Right kidney (tissue), 1 donor: Measurements from ENCODE around the gene ACTRT3.
"Not testable (repeated sequence)": the region's sequence is repeated elsewhere in the genome, so short reads cannot be mapped to it uniquely, and the experiment has no call there.

Source experiments
- DNase-seq: peaks from one replicate; pipeline ENCODE4 v3.0.0-alpha.2; 2016

The ACTRT3 gene

DNA sequence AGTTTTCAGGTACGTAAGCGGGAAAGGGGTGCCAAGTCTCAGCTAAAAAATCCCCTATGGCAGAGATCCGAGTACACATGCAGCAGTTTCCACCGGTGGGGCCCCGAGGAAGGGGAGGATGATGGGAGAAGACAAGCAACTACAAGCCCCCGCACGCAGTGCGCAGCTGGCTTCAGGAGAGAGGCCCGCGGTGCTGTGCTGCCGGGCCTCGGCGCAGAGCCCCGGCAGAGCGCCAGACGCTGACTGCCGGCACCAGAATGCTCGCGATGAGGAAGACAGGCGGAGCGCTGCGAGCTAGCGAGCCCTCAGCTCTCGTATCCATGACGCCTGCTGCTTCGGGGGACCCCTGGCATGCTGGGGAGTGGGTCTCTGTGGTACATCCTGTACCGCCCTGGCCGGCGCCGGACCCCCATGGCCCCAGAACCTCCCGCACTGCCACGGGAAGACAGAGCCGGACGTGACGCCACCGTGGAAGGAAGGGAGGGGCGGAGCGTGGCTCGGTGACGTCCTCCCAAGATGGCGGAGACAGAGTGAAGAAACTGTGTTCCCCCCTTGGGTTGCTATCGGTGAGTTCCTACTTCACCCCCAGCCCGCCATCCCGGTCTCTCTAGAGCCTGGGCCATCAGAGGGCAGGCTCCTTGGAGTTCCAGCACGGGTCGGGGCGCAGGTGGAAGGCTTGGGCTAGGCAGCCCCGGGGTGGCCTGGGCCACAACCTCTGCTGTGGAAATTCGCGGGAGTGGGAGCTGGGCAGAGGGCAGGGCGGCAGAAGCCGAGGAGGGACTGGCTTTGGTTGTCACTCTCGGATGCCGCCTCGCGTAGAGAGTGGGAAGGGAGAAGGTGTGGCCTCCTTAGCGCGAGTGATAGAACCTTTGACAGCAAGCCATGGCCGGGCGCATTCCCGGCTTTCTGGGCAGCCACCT, 3.8 kb upstream of the ACTRT3 start, which contains the start of gene MYNN:
MYNN (plus strand) TSS at position 500 of the 920 bp plus-strand sequence. CDS start 900 bp downstream, outside the sequence.
- peak; percentile 97 for DNase-seq

DNA sequence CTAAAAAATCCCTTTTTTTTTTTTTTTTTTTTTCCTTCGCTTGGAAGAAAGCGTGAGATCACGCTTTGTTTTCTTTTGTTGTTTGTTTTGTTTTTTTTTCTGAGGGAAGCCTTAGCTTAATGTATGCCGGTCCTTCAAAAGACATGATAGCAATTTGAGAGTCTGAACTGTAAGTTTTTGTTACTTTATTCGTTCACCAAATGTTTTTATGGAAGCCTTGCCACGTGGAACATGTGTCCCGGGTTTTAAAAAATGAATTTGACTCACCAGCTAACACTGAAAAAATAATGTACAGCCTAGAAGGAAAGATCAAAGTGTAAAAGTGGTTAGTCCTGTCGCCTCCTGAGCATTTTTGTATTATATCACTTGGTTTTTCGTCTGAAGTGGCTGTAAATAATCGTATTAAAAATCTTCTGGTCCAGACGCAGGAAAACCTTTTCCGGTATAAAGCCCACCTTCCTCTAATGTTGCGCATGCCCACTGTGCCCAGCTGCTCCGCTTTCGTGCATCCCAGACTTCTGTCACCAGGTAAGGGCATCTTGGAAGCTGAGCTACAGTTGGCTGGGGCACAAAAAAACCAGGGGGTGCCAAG, 3.0 kb upstream of the ACTRT3 start:
- peak; percentile 85 for DNase-seq

DNA sequence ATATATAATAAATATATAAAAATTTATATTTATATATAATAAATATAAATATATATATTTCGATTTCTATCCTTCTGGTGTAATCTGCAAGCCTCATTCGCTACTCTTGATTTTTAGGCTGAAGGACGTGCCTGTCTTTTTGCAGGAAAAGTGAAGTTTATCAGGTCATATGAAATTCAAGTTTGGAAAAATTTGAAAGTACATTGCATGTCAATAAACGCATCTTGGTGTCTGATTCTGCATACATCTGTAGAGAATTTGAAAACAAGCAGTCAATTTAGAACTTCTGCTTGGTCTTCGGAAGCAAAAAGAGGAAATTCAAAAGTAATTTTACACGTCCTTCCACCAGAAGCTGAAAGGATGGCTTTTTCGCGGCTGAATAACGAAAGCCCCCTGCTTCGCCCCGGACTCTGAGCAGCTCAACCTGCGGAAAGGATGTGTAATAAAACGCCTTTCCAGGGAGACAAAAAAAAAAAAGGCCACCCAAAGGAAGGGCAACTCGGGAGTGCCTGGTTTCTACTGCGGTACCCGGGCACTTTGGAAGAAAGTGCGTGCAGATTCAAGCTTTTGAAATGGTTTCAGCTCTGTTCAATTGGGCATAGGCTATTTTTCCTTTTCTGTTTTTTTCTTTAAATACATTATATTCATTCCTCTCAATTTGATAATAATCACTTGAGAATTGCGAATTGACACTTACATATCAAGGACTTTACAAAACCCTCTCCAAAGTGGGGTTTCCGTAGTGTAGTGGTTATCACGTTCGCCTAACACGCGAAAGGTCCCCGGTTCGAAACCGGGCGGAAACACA, 2.3 kb upstream of the ACTRT3 start:
- DNase-seq = peak; percentile 85

DNA sequence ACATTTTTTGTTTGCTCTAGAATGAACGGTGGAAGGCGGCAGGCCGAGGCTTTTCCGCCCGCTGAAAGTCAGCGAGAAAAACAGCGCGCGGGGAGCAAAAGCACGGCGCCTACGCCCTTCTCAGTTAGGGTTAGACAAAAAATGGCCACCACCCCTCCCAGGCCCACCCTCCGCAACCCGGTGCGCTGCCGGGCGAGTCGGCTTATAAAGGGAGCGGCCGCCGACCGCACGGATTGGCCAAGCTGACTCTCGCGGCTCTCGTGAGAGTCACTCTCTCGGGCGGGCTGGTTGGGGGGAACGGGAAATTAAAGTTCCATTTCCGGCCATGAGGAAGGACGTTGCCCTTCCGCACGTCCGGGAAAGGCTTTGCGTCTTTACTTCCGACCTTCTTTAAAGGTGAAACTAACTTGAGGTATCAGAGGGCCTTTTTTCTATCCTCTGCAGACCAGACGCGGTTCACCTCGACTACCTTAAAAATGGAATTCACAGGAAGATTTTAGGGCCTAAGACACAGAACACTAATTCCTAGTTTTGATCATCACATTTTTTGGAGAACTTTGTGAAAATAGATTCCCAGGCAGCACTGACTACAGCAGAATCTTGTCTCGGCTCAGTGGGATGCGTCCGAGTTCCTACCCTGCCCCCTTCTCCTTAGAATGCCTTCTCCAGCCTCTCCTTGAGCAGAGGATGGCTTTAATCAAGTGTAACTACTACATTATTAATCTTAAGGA, 4.3 kb downstream of the ACTRT3 start, which contains the start of gene TERC:
TERC (minus strand) TSS at position 179 of the 731 bp plus-strand sequence.
- no peak for DNase-seq

DNA sequence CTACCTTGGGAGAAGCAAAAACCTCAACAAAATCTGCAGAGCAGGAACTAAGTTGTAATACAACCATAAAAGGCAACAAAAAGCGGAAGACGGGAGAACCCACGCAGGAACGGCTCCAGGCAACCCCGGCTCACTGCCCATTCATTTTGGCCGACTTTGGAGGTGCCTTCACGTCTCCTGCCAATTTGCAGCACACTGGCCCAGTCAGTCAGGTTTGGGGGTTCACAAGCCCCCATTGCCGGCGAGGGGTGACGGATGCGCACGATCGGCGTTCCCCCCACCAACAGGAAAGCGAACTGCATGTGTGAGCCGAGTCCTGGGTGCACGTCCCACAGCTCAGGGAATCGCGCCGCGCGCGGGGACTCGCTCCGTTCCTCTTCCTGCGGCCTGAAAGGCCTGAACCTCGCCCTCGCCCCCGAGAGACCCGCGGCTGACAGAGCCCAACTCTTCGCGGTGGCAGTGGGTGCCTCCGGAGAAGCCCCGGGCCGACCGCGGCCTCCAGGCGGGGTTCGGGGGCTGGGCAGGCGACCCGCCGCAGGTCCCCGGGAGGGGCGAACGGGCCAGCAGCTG, 5.0 kb downstream of the ACTRT3 start:
- peak; percentile 94 for DNase-seq

DNA sequence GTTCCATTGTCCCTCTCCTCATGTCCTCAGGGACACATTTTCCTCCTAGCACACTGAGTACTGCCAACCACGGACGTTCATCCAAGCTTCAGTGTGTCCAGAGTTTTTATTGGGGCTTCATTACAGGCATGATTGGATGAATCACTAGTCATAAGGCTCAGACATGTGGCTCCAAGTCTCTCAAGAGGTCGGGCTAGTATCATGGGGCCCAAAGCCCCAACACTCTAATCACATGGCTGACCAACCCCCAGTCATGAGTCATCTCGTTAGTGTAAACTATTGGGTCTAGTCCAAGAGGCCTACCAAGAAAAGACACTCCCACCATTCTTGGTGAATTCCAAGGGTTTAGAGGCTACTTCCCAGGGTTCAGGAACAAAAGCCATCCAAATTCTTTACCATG, 8.9 kb downstream of the ACTRT3 start:
- DNase-seq = no peak

DNA sequence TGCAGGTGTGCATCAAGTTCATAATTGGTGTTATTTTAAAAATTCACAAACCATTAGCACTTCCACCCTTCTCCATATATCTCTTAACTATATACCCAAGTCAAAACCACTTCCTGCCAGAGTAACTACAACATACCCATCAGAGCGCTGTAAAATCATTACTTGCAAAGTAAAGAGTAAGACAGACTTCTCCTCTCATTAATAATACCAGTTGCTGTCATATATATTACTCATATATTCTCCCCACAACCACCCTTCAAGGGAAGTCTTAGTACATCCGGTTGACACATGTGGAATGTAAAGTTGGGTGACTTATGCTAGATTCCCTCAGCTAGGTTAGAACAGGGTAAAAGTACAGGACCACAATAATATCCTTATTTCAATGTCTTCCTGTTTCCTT, 10.1 kb downstream of the ACTRT3 start:
- no peak for DNase-seq

DNA sequence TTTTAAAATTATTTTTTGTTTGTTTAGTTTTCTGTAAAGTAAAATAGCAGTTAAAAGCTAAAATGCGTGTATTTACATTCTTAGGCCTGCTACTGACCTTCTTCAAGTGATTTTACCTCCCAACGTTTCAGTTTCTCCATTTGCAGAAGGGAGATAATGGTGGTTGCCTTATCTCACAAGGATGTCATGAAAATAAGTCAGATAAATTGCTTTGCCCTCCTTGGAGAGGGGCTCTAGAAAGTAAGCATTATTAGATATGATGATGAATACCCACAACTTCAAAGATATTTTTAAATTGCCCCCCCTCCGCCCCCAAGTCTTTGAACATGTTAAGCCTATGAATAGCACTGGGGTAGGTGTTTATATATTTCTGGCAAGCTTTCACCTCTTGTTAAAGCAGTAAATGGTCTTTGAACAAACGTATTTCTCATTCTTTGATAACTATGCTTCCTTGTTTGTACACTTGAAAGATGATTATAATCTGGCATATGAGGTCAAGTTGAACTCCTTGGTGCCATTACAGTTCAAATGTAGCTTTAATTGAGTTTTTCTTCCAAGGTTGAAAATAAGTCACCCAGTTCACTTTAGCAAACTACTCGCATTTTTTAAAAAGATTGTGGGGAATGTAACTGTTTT, 10.9 kb downstream of the ACTRT3 start:
- no peak for DNase-seq

DNA sequence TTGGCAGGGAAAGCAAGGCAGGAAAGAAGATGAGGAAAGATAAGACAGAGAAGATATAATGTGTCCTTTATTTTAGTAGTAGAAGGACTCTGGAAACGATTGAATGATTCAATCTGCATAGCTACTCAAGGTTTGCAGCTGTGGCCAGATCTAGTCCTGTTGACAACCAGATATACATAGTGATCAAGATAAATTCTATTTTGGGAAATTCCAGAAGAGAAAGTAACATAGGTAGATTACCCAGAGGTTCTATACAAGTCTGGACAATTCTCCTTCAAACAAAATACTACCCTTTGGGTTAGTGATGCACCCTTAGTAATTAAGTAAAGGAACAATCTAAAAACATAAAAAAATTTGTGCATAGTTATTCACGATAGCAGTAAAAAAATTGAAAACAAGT, 13.9 kb downstream of the ACTRT3 start:
- no peak for DNase-seq

DNA sequence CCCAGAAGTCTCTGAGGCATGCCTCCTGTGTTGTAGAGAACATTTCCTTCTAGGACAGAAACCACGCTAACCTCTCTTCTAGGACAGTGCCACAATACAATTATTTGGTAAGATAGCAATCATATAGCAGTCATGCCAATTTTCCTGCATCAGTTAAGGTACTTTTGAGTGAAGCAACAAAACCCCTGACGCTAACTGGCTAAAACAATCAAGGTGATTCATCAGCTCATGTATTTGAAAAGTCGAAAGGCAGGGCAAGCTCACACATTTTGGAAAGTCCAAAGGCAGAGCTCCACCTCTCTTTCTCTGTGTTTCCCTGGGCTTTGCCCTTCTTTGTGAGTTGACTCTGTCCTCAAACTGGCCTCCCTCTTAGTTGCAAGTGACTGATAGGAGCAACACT, 14.7 kb downstream of the ACTRT3 start:
- DNase-seq = no peak

DNA sequence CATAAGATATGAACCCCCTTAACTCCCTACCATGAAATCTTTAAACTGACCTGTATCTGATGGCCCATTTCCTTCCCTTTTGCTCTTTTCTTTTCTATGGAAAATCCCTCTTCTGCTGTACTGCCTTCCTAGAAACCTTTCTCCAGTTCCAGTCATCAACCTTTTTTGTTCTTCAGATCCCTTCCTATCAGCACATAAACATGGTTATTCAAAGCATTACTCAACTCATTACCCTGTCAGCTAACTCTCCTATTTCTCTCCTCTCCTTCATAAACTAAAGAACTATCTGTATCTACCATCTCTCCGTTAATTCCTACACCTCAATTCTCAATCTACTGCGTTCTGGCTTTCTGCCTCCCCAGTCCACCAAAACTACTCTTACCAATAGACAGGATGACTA, 17.5 kb downstream of the ACTRT3 start:
- no peak for DNase-seq

DNA sequence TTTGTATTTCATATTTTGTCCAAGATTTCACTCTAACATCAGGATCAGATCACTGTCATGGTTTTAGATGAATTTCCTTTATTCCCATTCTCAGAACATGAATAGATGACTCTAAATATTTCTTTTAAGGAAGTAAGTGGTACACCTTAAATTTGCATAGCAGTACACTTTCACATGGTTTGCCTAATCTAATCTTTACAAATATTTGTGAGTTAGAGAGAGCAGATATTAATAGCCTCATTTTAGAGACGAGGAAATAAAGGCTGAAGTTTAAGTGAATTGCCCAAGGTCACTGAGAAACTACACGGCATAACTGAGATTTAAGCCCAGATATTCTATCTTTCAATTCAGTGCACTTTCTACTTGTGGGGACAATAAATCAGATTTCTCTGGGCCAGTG, 18.7 kb downstream of the ACTRT3 start:
- no peak for DNase-seq

DNA sequence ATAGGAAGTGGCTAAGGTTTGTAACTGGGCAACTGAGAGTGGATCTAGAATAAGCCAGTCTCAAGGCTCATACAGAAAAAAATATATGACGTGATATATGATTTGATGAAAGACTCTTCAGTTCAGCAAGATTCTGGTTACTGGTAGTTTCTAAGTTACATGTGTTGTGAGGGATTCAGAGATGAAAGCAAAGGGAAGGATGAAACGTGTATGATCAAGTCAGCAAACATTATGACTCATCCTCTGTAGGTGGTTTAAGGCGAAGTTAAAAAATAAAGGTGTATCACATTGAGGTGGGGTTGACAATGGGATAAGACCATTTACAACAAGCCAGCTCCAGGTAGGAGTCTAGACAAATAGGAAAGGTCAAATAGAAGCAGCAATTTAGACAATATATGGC, 20.7 kb downstream of the ACTRT3 start:
- DNase-seq = no peak

DNA sequence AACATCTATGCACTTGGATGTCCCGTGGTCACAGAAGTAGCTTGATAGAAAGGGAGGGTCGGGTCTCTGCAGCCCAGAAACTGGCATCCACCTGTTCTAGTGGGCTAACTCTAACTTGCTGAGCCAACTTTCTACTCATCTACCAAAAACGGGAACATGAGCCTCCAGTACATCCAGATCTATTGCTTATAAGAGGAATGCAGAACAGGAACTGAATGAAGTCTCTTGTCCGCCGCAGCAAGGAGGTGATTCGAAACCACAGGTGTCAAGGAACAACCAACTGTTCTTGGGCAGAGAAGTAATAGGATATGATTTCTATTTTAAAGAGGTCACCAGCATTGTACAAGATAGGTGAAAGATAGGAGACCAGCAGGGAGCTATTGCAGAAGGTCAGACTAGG, 22.4 kb downstream of the ACTRT3 start:
- no peak for DNase-seq

DNA sequence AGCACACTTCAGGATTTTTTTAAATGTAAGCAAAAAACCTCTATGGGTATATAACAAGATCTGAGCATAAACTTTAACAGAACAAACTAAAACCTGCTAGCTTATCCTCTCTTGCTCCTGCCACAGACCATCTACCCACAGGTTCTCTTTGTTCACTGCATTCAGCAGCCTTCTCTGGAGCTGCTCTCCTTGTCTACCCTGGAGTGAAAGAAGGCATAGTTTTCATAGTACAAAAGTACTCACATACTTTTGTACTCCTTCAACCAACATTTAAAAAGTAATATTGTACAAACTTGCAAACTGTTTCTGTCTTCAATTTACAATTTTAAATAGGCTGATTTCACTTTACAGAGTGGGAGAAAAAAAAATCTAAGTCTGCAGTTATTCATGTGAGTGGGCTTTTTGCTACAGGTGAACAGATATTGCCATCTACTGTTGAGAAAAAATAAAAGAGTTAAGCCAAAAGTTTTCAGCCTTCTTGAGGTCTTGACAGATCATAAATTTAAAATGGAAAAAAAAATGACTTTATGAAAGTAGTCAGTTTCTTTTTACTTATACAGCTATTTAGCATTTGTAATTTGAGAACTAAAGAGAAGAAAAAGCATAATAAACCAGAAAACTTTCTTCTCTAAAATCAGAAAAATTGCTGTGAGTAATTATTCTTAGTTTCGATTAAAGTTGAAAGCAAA, 24.9 kb downstream of the ACTRT3 start:
- peak; percentile 30 for DNase-seq

DNA sequence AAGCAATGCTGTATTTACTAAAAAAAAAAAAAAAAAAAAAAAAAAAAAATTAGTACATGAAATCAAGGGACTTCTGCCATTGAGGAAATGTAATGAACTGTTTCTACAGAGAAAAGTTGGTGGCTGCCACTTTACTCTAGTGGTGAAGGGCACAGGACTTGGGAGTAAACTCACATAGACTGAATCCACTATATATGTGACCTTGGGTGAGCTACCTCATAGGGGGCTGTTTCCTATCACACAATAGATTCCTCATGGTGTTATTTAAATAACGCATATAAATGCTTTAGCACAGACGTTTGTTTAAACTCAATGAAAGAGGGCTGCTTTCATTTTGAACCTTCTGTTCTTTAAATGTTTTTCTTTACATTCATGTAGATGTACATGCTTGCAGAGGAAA, 30.3 kb downstream of the ACTRT3 start:
- no peak for DNase-seq

DNA sequence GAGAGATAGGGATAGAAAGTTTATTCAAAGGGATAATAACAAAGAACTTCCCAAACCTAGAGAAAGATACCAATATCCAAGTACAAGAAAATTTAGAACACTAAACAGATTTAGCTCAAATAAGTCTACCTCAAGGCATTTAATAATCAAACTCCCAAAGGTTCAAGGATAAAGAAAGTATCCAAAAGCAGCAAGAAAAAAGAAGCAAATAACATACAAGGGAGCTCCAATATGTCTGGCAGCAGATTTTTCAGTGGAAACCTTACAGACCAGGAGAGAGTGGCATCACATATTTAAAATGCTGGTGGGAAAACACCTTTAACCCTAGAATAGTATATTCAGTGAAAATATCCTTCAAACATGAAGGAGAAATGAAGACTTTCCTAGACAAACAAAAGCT, 37.5 kb downstream of the ACTRT3 start:
- DNase-seq = not testable (repeated sequence)

DNA sequence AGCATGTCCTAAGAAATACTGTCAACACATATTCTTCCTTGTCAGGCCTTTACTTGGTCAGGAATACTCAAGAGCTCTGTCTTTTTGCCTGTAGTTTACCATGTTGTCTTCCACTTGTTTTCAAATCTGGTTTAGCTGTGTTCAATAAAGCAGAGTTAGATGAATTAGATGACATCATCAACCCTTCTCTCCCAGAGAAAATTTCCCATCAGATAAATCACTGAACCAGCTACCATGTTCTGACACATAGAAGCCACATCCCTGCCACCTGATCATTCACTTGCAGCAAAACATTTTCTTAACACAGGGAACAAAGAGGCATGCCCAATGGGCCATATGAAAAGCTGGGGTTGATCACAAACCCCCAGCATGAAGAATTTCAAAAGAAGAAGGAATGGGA, 46.6 kb downstream of the ACTRT3 start:
- no peak for DNase-seq

DNA sequence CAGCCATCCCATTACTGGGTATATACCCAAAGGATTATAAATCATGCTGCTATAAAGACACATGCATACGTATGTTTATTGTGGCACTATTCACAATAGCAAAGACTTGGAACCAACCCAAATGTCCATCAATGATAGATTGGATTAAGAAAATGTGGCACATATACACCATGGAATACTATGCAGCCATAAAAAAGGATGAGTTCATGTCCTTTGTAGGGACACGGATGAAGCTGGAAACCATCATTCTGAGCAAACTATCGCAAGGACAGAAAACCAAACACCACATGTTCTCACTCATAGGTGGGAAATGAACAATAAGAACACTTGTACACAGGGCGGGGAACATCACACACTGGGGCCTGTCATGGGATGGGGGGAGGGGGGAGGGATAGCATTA, 50.9 kb downstream of the ACTRT3 start:
- not testable (repeated sequence) for DNase-seq
